ENCODE results near the gene DNAJC17.

The DNAJC17 gene

GRCh38 chr15:40766194-40766815 is 41.0 kb downstream of the DNAJC17 start:
- DNase-seq (ENCODE audit: low read depth): no peak

GRCh38 chr15:40764629-40765103 is 42.6 kb downstream of the DNAJC17 start:
- DNase-seq (ENCODE audit: low read depth): no peak

- peak; percentile 54 for DNase-seq (ENCODE audit: low read depth)
Observed at GRCh38 chr15:40763801-40764628, 43.3 kb downstream of the DNAJC17 start, which contains the start of gene GCHFR. Gene GCHFR (plus strand): TSS chr15:40764068. CDS start chr15:40764181, 113 bp downstream.

GRCh38 chr15:40762919-40763800 is 44.1 kb downstream of the DNAJC17 start:
- DNase-seq (ENCODE audit: low read depth): no peak

GRCh38 chr15:40759961-40760360 is 47.3 kb downstream of the DNAJC17 start:
- DNase-seq (ENCODE audit: low read depth): no peak

GRCh38 chr15:40756938-40757337 is 50.3 kb downstream of the DNAJC17 start:
- no peak for DNase-seq (ENCODE audit: low read depth)

GRCh38 chr15:40755812-40756208 is 51.5 kb downstream of the DNAJC17 start:
- no peak for DNase-seq (ENCODE audit: low read depth)

GRCh38 chr15:40754883-40755811 is 52.1 kb downstream of the DNAJC17 start, which contains the start of gene RMDN3:
Gene RMDN3 (minus strand): TSS chr15:40755254. CDS start chr15:40754783, 471 bp downstream.
- peak; percentile 91 for DNase-seq (ENCODE audit: low read depth)

- no peak for DNase-seq (ENCODE audit: low read depth)
Observed at GRCh38 chr15:40754574-40754882, 52.7 kb downstream of the DNAJC17 start.

GRCh38 chr15:40751745-40752144 is 55.5 kb downstream of the DNAJC17 start:
- no peak for DNase-seq (ENCODE audit: low read depth)

- no peak for DNase-seq (ENCODE audit: low read depth)
Observed at GRCh38 chr15:40750885-40751284, 56.4 kb downstream of the DNAJC17 start.

- no peak for DNase-seq (ENCODE audit: low read depth)
Observed at GRCh38 chr15:40749151-40749630, 58.1 kb downstream of the DNAJC17 start.

- no peak for DNase-seq (ENCODE audit: low read depth)
Observed at GRCh38 chr15:40747685-40748631, 59.3 kb downstream of the DNAJC17 start.

- DNase-seq (ENCODE audit: low read depth): no peak
Observed at GRCh38 chr15:40746916-40747418, 60.3 kb downstream of the DNAJC17 start.

GRCh38 chr15:40744815-40745152 is 62.5 kb downstream of the DNAJC17 start:
- DNase-seq (ENCODE audit: low read depth): no peak

GRCh38 chr15:40743921-40744814 is 63.1 kb downstream of the DNAJC17 start:
- peak; percentile 57 for DNase-seq (ENCODE audit: low read depth)

GRCh38 chr15:40743485-40743901 is 63.8 kb downstream of the DNAJC17 start:
- DNase-seq (ENCODE audit: low read depth): no peak

- DNase-seq (ENCODE audit: low read depth): no peak
Observed at GRCh38 chr15:40739854-40740253, 67.4 kb downstream of the DNAJC17 start.

GRCh38 chr15:40739047-40739446 is 68.2 kb downstream of the DNAJC17 start:
- DNase-seq (ENCODE audit: low read depth): no peak
